Measurements from ENCODE around the gene ZFAND6.

DNA sequence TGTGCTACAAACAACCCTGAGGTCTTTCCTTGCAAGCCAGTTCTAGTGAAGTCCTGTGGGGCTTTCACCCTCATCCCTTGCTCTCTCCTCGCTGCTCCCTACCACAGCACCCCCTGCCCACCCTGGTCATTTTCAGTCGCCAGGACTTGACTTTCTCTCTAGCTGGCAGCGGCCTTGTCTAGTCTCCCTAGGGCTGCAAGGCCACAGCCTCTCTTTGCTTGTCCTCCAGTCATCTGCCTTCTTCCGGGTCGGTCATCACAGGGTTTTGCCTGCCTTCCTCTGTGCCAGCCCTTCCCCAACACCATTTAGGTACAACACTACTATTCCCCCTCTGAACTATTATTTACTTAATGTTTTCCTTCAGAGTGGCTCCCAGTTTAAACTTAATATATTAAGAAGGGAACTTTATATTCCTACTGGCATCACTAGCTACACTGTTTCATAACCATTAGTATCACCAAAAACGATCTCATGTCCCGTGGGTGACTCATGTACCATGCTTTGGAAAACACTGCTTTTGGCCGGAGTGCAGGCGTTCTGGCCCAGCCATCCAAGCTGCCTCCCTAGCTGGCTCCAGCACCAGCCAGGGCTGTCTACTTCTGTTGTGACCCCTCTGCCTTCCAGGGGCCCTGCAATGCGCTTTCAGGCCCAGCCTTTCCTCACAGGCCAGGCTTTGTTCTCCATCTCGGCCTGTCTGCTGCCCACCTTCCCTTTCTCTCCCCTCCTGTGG, 114.7 kb downstream of the ZFAND6 start:
- TF ChIP-seq, protein P1, sequence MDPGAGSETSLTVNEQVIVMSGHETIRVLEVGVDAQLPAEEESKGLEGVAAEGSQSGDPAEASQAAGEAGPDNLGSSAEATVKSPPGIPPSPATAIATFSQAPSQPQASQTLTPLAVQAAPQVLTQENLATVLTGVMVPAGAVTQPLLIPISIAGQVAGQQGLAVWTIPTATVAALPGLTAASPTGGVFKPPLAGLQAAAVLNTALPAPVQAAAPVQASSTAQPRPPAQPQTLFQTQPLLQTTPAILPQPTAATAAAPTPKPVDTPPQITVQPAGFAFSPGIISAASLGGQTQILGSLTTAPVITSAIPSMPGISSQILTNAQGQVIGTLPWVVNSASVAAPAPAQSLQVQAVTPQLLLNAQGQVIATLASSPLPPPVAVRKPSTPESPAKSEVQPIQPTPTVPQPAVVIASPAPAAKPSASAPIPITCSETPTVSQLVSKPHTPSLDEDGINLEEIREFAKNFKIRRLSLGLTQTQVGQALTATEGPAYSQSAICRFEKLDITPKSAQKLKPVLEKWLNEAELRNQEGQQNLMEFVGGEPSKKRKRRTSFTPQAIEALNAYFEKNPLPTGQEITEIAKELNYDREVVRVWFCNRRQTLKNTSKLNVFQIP (CRISPR knock-in tag; IDR thresholded peaks at IDR 0.05; ENCODE audit: borderline replicate concordance, low read depth) = no peak
- TF ChIP-seq ZFP3 (CRISPR knock-in tag; IDR thresholded peaks at IDR 0.05) (no peak), ZNF8 (CRISPR knock-in tag; IDR thresholded peaks at IDR 0.05) (no peak), ARNTL (CRISPR knock-in tag; IDR thresholded peaks at IDR 0.05; ENCODE audit: borderline replicate concordance, low read depth) (no peak), PPARA (CRISPR knock-in tag; IDR thresholded peaks at IDR 0.05; ENCODE audit: borderline replicate concordance) (no peak)

All from SK-N-SH treated with all-trans-retinoic acid at 6 μM for 48 hours (cell line).